ENCODE measurements around the gene CACNA1I.

DNA sequence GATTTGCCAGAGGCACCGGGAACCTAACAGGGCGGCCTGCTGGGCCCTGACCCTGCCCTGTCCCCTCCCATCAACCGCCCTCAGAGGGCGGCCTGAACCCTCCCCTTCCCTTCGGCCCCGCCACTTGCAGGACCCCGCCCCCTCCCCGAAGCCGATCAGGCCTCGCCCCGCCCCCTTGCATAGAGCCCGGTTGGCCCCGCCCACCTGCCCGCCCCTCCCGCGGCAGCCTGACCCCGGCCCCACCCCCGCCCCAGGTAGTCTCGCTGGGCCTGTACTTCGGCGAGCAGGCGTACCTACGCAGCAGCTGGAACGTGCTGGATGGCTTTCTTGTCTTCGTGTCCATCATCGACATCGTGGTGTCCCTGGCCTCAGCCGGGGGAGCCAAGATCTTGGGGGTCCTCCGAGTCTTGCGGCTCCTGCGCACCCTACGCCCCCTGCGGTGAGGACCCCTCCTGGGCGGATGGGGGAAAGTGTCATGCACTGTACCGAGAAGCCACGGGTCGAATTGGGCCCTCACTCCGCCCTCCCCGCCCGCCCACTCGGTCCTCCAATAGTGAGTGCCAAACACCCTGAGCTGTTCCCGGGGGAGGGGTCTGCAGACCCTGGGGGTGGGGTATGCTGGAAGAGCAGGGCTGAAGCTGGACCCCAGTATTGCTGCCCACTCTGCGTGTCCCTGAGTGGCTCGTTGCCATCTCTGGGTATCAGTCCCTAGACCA, 94.1 kb downstream of the CACNA1I start:
- TF ChIP-seq ZNF366 (tag by site-specific recombination; conservative IDR thresholded peaks at IDR 0.05), result no peak
- TF ChIP-seq, protein P1, sequence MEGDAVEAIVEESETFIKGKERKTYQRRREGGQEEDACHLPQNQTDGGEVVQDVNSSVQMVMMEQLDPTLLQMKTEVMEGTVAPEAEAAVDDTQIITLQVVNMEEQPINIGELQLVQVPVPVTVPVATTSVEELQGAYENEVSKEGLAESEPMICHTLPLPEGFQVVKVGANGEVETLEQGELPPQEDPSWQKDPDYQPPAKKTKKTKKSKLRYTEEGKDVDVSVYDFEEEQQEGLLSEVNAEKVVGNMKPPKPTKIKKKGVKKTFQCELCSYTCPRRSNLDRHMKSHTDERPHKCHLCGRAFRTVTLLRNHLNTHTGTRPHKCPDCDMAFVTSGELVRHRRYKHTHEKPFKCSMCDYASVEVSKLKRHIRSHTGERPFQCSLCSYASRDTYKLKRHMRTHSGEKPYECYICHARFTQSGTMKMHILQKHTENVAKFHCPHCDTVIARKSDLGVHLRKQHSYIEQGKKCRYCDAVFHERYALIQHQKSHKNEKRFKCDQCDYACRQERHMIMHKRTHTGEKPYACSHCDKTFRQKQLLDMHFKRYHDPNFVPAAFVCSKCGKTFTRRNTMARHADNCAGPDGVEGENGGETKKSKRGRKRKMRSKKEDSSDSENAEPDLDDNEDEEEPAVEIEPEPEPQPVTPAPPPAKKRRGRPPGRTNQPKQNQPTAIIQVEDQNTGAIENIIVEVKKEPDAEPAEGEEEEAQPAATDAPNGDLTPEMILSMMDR (tag by site-specific recombination; IDR thresholded peaks at IDR 0.05), result no peak
- TF ChIP-seq ZNF416 (tag by site-specific recombination; IDR thresholded peaks at IDR 0.05), result no peak

Measured in HEK293 (cell line).